Tibial nerve (tissue), 4 donors: ENCODE data around the gene PHC2.

ENCODE experiments used
- CTCF ChIP-seq, 5 experiments: fragments of 200-600 bp in 3 of 5; fragments of 450-650 bp in 2 of 5; sonication (generic) in 3 of 5; IDR thresholded peaks; one replicate each; pipeline ENCODE4 v1.5.1; 2016 to 2019; ENCODE audit warnings: antibody characterized with exemption in 5 of 5, mild to moderate bottlenecking in 3 of 5, moderate library complexity in 2 of 5
- EP300 ChIP-seq, 2 donors: sonication (generic); formaldehyde crosslinking; IDR thresholded peaks; one replicate each; pipeline ENCODE4 v1.6.1; 2017; ENCODE audit warnings: antibody characterized with exemption in 2 of 2, mild to moderate bottlenecking in 1 of 2
- POLR2A ChIP-seq, 2 donors: fragments of 450-650 bp; IDR thresholded peaks; one replicate each; pipeline ENCODE4 v1.6.1; 2017; ENCODE audit warnings: antibody characterized with exemption in 2 of 2, mild to moderate bottlenecking in 2 of 2, moderate library complexity in 2 of 2

GRCh38 chr1:33346533-33346926, 84.4 kb downstream of the PHC2 start:
- TF ChIP-seq CTCF (IDR thresholded peaks at IDR 0.05) (no peak), POLR2A (IDR thresholded peaks at IDR 0.05) (no peak), EP300 (IDR thresholded peaks at IDR 0.05) (no peak)
